Measurements from ENCODE around the gene CHCHD3.

CHCHD3 gene

GRCh38 chr7:132793474-132793873 is 288.4 kb downstream of the CHCHD3 start:
- no peaks in the 10 kb centered on the region; the same call in 1 of the 2 replicates for H4K20me1 ChIP-seq (ENCODE audit: insufficient read depth, low read length)
- no peaks in the 10 kb centered on the region for H3K36me3 ChIP-seq (replicated peaks; ENCODE audit: low read depth, low read length)

GRCh38 chr7:132791036-132791435 is 290.9 kb downstream of the CHCHD3 start:
- TF ChIP-seq EZH2phosphoT487 (IDR thresholded peaks at IDR 0.05; ENCODE audit: low read depth) (no peak), CTCF (IDR thresholded peaks at IDR 0.05; ENCODE audit: low read depth, low read length) (no peak)
- Histone ChIP-seq H4K20me1 (ENCODE audit: insufficient read depth, low read length) (no peaks in the 10 kb centered on the region; the same call in 1 of the 2 replicates), H3K79me2 (ENCODE audit: low read length) (no peaks in the 10 kb centered on the region), H3K4me1 (ENCODE audit: low read length) (no peaks in the 10 kb centered on the region), H3K27me3 (ENCODE audit: low read depth, low read length) (no peaks in the 10 kb centered on the region), H3K27ac (ENCODE audit: low read length) (no peak overlapping the region), H3K9ac (ENCODE audit: low read length) (no peak overlapping the region), H3K4me2 (ENCODE audit: low read length) (no peak overlapping the region), H3K9me3 (ENCODE audit: insufficient read depth, low read length) (no peaks in the 10 kb centered on the region), H2AFZ (ENCODE audit: low read depth, low read length) (no peak overlapping the region), H3K36me3 (replicated peaks; ENCODE audit: low read depth, low read length) (no peaks in the 10 kb centered on the region), H3K4me3 (ENCODE audit: low read length) (no peak overlapping the region)

More at GRCh38 chr7:132793474-132793873, 288.4 kb downstream of the CHCHD3 start:
- Histone ChIP-seq H3K79me2 (ENCODE audit: low read length) (no peaks in the 10 kb centered on the region), H3K4me3 (ENCODE audit: low read length) (no peak overlapping the region), H3K27ac (ENCODE audit: low read length) (no peak overlapping the region), H3K27me3 (ENCODE audit: low read depth, low read length) (no peaks in the 10 kb centered on the region), H3K9ac (ENCODE audit: low read length) (no peak overlapping the region), H3K4me1 (ENCODE audit: low read length) (no peaks in the 10 kb centered on the region), H2AFZ (ENCODE audit: low read depth, low read length) (no peak overlapping the region), H3K9me3 (ENCODE audit: insufficient read depth, low read length) (no peaks in the 10 kb centered on the region), H3K4me2 (ENCODE audit: low read length) (no peak overlapping the region)
- no peak for TF ChIP-seq CTCF (IDR thresholded peaks at IDR 0.05; ENCODE audit: low read depth, low read length)
- no peak for TF ChIP-seq EZH2phosphoT487 (IDR thresholded peaks at IDR 0.05; ENCODE audit: low read depth)

GRCh38 chr7:132790104-132790503 is 291.8 kb downstream of the CHCHD3 start:
- TF ChIP-seq EZH2phosphoT487 (IDR thresholded peaks at IDR 0.05; ENCODE audit: low read depth) (no peak), CTCF (IDR thresholded peaks at IDR 0.05; ENCODE audit: low read depth, low read length) (no peak)
- no peaks in the 10 kb centered on the region for H3K36me3 ChIP-seq (replicated peaks; ENCODE audit: low read depth, low read length)

DNA sequence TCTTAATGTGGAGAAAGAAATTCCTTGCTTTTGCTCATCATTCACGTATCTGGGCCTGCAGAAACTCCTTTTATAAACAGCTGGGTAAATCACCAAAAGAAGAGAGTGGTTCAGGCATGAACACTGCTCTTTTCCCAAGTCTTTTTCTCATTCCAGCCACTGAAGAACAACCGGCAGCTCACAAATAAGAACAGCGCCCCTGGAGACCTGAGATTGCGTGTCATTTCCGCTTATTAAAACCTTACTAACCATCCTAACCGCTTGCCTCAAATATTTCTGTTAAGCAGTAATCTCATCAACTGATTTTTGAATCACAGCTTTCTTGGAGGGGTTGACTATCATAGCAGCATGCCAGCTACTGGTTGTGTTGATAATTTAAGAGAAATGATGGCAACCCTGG is 292.6 kb downstream of the CHCHD3 start:
- H3K27ac ChIP-seq (ENCODE audit: low read length) = no peak overlapping the region
- no peak overlapping the region for H3K4me3 ChIP-seq (ENCODE audit: low read length)
- TF ChIP-seq CTCF (IDR thresholded peaks at IDR 0.05; ENCODE audit: low read depth, low read length) = no peak
- no peak for TF ChIP-seq EZH2phosphoT487 (IDR thresholded peaks at IDR 0.05; ENCODE audit: low read depth)
- no peaks in the 10 kb centered on the region for H3K79me2 ChIP-seq (ENCODE audit: low read length)
- no peaks in the 10 kb centered on the region for H3K4me1 ChIP-seq (ENCODE audit: low read length)
- H4K20me1 ChIP-seq (ENCODE audit: insufficient read depth, low read length) = no peaks in the 10 kb centered on the region; the same call in 1 of the 2 replicates
- no peak overlapping the region for H2AFZ ChIP-seq (ENCODE audit: low read depth, low read length)
- H3K36me3 ChIP-seq (replicated peaks; ENCODE audit: low read depth, low read length) = no peaks in the 10 kb centered on the region
- H3K27me3 ChIP-seq (ENCODE audit: low read depth, low read length) = no peaks in the 10 kb centered on the region
- no peak overlapping the region for H3K4me2 ChIP-seq (ENCODE audit: low read length)
- H3K9ac ChIP-seq (ENCODE audit: low read length) = no peak overlapping the region
- no peaks in the 10 kb centered on the region for H3K9me3 ChIP-seq (ENCODE audit: insufficient read depth, low read length)

More at GRCh38 chr7:132790104-132790503, 291.8 kb downstream of the CHCHD3 start:
- Histone ChIP-seq H3K9me3 (ENCODE audit: insufficient read depth, low read length) (no peaks in the 10 kb centered on the region), H3K4me2 (ENCODE audit: low read length) (no peak overlapping the region), H3K9ac (ENCODE audit: low read length) (no peak overlapping the region), H3K4me3 (ENCODE audit: low read length) (no peak overlapping the region), H3K79me2 (ENCODE audit: low read length) (no peaks in the 10 kb centered on the region), H4K20me1 (ENCODE audit: insufficient read depth, low read length) (no peaks in the 10 kb centered on the region; the same call in 1 of the 2 replicates), H2AFZ (ENCODE audit: low read depth, low read length) (no peak overlapping the region), H3K27me3 (ENCODE audit: low read depth, low read length) (no peaks in the 10 kb centered on the region), H3K4me1 (ENCODE audit: low read length) (no peaks in the 10 kb centered on the region), H3K27ac (ENCODE audit: low read length) (no peak overlapping the region)
